Tibial artery (tissue), 4 donors: ENCODE data around the gene FOSL1.

Experiments used
- DNase-seq, 2 donors: peaks; one replicate each; pipeline ENCODE4 v3.0.0-alpha.2; 2019
- H3K27ac ChIP-seq, 2 donors: fragments of 200-600 bp; sonication (generic) in 1 of 2; 1 replicate in 1 of 2; 2 replicates in 1 of 2; pipeline ENCODE4 v1.5.1; 2018 to 2019; ENCODE audit warnings: mild to moderate bottlenecking in 1 of 2
- H3K27me3 ChIP-seq, 2 donors: fragments of 200-600 bp; sonication (generic) in 1 of 2; one replicate each; pipeline versions ENCODE4 v1.5.1 to v1.6.0; 2016 to 2019
- H3K36me3 ChIP-seq, 3 donors: fragments of 200-600 bp; sonication (generic) in 2 of 3; one replicate each; pipeline ENCODE4 v1.5.1; 2016 to 2019; ENCODE audit warnings: mild to moderate bottlenecking in 2 of 3
- H3K4me1 ChIP-seq, 4 donors: fragments of 200-600 bp; sonication (generic) in 2 of 4; 1 replicate in 3 of 4; 2 replicates in 1 of 4; pipeline ENCODE4 v1.5.1; 2016 to 2019
- H3K4me3 ChIP-seq, 2 donors: fragments of 200-600 bp; sonication (generic) in 1 of 2; 1 replicate in 1 of 2; 2 replicates in 1 of 2; pipeline ENCODE4 v1.5.1; 2018 to 2019; ENCODE audit warnings: mild to moderate bottlenecking in 2 of 2
- H3K9me3 ChIP-seq, 3 donors: fragments of 200-600 bp; sonication (generic) in 1 of 3; one replicate each; pipeline ENCODE4 v1.5.1; 2016 to 2019
- CTCF ChIP-seq, 2 experiments: fragments of 200-600 bp in 1 of 2; fragments of 450-650 bp in 1 of 2; IDR thresholded peaks; one replicate each; pipeline ENCODE4 v1.5.1; 2017 to 2019; ENCODE audit warnings: antibody characterized with exemption in 2 of 2, mild to moderate bottlenecking in 1 of 2, moderate library complexity in 1 of 2
- intact Hi-C: fragments of 100-400 bp; cut with DNase I; formaldehyde crosslinking; loops from one replicate; pipeline ENCODE4 v1.15.0; 2023; ENCODE audit warnings: low total_unique reads

Gene FOSL1

GRCh38 chr11:65891219-65892136 is 8.7 kb downstream of the FOSL1 start:
- DNase-seq = peak; percentile 46 to 80
- Histone ChIP-seq H3K9me3 (no peaks in the 10 kb centered on the region), H3K4me3 (peak overlapping the region; percentile 61 to 83), H3K27me3 (no peaks in the 10 kb centered on the region), H3K27ac (peak overlapping the region; percentile 93 to 95), H3K4me1 (peaks cover 6 to 64% (median 54%) of the 10 kb centered on the region in 4 donors), H3K36me3 (peaks cover 0 to 6% (median 3%) of the 10 kb centered on the region in 3 donors)
- intact Hi-C loops = no loop called here
- TF ChIP-seq CTCF (IDR thresholded peaks at IDR 0.05) = peak in 1 of 2 experiments; percentile 7

- Histone ChIP-seq H3K9me3 (no peaks in the 10 kb centered on the region), H3K27ac (peak within 1 kb of the TSS; percentile 93 to 95), H3K27me3 (no peaks in the 10 kb centered on the region), H3K4me1 (peaks cover 6 to 68% (median 55%) of the 10 kb centered on the region in 4 donors), H3K4me3 (peak within 1 kb of the TSS; percentile 61 to 83), H3K36me3 (peaks cover 0 to 13% (median 4%) of the 10 kb centered on the region in 3 donors)
- TF ChIP-seq CTCF (IDR thresholded peaks at IDR 0.05) = peak in 1 of 2 experiments; percentile 33
- intact Hi-C loops = no loop called here
- DNase-seq = peak; percentile 99 to 100
Measured at GRCh38 chr11:65890324-65891218, 9.6 kb downstream of the FOSL1 start, which contains the start of gene CCDC85B. Gene CCDC85B (plus strand): TSS chr11:65890673. CDS start chr11:65890784, 111 bp downstream.

DNA sequence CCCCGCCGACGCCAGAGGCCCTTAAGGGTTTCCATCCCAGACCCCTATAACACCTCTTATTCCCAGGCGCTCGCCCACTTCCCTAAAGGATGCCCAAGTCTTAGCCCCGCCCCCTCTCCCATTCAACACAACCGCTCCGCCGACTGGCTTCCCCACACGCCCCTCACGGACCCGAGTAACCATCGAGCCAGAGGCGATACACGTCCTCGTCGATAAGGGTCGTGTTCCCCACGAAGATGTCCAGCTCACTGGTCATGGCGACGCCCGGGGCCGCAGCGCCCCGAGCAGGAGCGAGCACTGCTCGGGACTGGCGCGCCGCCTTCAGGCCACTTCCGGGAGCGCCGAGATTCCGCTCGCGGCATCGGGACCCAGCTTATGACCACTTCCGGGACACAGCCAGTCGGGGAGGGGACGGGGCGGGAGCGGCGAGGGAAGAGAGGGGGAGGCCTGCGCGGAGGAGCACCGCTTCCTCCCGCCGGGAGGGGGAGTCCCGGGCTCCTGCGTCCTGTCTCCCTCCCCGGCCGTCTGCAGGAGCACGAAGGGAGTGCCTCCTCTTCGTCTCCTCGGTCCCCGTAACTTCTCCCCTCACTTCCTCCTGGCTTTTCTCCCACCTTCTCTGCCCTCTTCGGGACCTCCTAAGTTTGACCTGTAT is 11.9 kb downstream of the FOSL1 start, which contains the start of gene FIBP:
Gene FIBP, minus strand, starts transcription at position 309 of the 652 bp plus-strand sequence. Its CDS starts 53 bp downstream, at position 256.
- peak; percentile 87 to 96 for TF ChIP-seq CTCF (IDR thresholded peaks at IDR 0.05)
- intact Hi-C loops = loop anchor here (2.0 kb wide), 1 partner anchor 29 kb away; no protein-coding TSS in a partner anchor

GRCh38 chr11:65887723-65888162 is 12.4 kb downstream of the FOSL1 start:
- Histone ChIP-seq H3K9me3 (no peaks in the 10 kb centered on the region), H3K27me3 (no peaks in the 10 kb centered on the region), H3K36me3 (peaks cover 15 to 39% (median 26%) of the 10 kb centered on the region in 3 donors), H3K4me1 (peaks cover 6 to 67% (median 47%) of the 10 kb centered on the region in 4 donors), H3K27ac (peak overlapping the region; percentile 93 to 95), H3K4me3 (peak overlapping the region; percentile 61 to 83)
- intact Hi-C loops = loop anchor here (2.0 kb wide), 1 partner anchor 29 kb away; no protein-coding TSS in a partner anchor
- no peak for DNase-seq
- TF ChIP-seq CTCF (IDR thresholded peaks at IDR 0.05) = no peak

More for the DNA sequence above, 11.9 kb downstream of the FOSL1 start, which contains the start of gene FIBP:
- Histone ChIP-seq H3K27me3 (no peaks in the 10 kb centered on the region), H3K9me3 (no peaks in the 10 kb centered on the region), H3K4me1 (peaks cover 6 to 73% (median 53%) of the 10 kb centered on the region in 4 donors), H3K4me3 (peak within 1 kb of the TSS; percentile 61 to 83), H3K36me3 (peaks cover 10 to 33% (median 21%) of the 10 kb centered on the region in 3 donors), H3K27ac (peak within 1 kb of the TSS; percentile 93 to 95)
- DNase-seq = peak; percentile 97 to 99
